Spleen (tissue), 7 donors: Measurements from ENCODE around the gene CHKA.

Experiments
- CTCF ChIP-seq, 11 experiments: fragments of 200-600 bp in 7 of 11; fragments of 450-650 bp in 4 of 11; sonication (generic) in 4 of 11; IDR thresholded peaks in 8 of 11; conservative IDR thresholded peaks in 3 of 11; 1 replicate in 7 of 11; 2 replicates in 4 of 11; pipeline versions ENCODE4 v1.4.0 to v1.8.0; 2016 to 2021; ENCODE audit warnings: antibody characterized with exemption in 11 of 11, inconsistent platforms in 4 of 11, mild to moderate bottlenecking in 1 of 11
- POLR2A ChIP-seq, 3 donors: fragments of 450-650 bp; IDR thresholded peaks; one replicate each; pipeline ENCODE4 v1.5.1; 2017; ENCODE audit warnings: antibody characterized with exemption in 3 of 3, mild to moderate bottlenecking in 1 of 3
- donor health status: DM: no; HTN: no; CAD: no; lungs with moderate emphysema.
- donor health status: DM: no; HTN: no; CAD: no.
- donor health status: DM: no; HTN: no; CAD: no.

- TF ChIP-seq CTCF (IDR thresholded peaks at IDR 0.05 in 8 of 11, conservative IDR thresholded peaks at IDR 0.05 in 3 of 11) (no peak), POLR2A (IDR thresholded peaks at IDR 0.05) (no peak)
Measured at GRCh38 chr11:68093565-68093964, 27.6 kb downstream of the CHKA start.
